Skin of body (tissue), 2 donors: ENCODE measurements around the gene SIRT7. TPM values are rescaled to one million over a fixed set of nuclear protein-coding genes. Genes with fewer than 3 reads are reported as not detected.

ENCODE experiments used
- DNase-seq: peaks from one replicate; lab custom pipeline; 2025; lab: John Stamatoyannopoulos, UW
- total RNA-seq: library from RNA; depleted of rRNA; stranded (reverse); fragments of >200 nt; gene quantifications from one replicate; pipeline ENCODE4 v1.2.3, GENCODE V29; 2014

The SIRT7 gene
- total RNA-seq, 1 donor from 2014 or later, result 12.6 TPM

DNA sequence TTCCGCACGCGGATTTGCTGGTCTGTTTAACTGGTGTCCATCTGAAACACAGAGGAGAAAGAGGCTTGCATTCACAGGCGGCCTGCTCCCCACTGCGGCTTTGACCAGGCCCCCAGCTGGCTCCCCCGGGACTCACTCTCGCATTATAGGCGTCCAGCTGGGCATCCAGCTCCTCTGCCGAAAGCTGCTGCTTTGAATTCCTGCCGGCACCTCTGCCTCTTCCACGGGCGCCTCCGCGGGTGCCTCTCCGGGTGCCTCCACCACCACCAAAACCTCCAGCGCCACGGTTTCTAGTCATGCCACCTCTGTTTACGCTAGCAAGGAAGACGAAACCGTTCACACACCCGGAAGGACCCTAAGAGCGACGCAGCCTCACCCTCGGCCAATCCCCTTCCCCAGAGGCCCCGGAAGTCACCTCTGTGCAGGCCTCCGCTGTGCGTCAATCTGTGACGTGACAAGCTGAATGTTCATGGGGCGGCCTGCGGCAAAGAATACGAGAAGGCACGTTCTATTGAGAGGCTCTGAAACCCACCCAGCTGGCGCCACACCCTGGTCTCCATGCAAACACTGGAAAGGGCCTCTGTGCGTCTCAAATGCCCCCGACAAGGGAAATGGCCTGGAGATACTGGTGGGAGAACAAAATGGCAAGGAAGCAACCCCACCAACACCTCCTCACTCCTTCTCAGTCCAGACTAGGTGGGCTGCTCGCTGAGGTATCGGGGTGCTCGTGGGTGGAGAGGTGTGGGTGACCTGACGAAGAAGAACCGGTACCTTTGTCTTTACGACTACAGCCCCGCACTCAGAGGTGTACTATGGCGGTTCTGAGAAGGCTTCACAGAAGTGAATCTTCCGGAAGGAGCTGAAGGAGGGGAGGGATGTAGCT, 29.6 kb downstream of the SIRT7 start:
- DNase-seq, result no peak

GRCh38 chr17:81885869-81886548, 32.0 kb downstream of the SIRT7 start:
- no peak for DNase-seq

DNA sequence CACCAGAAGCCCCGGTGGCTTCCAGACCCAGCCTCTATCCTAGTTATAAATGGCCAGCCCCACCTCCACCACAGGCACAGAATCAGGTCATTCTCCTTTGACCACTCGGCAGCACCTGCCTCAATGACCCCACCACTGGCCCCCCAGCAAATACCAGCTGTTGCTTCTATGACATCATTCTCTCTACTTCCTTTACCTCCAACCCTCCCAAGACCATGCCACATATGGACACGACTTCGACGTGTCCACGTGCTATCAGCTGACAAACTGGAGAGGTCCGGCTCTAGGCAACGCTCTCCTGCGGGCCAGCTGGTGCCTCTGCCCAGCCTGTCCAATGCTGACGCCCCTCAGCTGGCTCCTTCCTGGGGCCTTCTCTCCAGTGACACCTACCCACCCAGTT, 32.5 kb downstream of the SIRT7 start:
- DNase-seq, result no peak

DNA sequence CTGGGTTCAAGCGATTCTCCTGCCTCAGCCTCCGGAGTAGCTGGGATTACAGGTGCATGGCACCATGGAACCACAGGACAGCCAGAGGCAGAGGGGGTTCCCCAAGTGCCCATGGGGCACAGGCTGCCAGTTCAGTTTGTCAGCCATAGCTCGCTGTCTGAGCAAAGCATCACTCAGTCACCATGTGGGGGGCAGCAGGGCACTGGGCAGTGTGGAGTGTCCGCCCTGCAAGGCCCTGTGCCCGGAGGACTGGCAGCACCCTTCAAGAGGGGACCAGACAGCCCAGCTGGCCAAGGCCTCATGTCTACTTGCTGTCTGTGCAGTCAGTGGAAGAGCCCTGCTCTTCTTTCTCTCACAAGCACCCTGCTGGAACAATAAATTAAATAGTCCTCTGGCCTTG, 33.0 kb downstream of the SIRT7 start:
- no peak for DNase-seq

DNA sequence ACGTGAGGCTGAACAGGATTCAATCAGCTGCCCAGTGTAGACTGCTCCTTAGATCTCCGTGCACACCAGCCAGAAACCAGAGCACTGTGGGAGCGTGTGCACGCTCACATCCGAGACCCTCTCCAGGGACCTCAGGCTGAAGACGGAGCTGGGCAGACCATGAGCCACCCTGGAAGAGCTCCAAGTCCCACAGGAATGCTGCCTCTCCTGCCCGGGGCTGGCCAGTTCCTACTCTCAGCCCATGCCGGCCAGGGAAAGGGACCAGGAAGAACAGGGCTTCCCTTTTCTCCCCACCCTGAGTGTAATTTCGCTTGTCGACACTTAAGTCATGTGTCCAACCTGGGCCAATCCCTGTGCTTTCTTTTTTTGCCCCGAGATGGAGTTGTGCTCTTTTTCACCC, 33.5 kb downstream of the SIRT7 start:
- DNase-seq, result no peak

DNA sequence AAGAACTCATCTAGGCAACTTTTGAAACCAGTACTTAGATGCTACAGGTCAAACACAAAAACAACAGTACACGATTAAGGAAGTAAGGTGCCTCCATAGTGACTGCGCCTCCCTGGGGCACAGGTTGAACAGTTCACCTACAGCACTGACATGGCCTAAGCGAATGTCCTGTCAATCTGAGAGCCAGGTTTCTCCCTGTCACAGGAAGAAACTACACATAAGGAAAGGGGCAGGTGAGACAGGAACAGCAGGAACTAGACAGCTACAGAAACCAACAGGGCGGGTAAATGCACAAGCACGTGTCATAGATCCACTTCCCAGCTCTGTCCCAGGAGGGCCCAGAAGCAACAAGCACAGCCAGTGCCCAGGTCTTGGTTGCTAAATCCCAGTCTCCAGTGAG, 38.9 kb downstream of the SIRT7 start:
- no peak for DNase-seq

DNA sequence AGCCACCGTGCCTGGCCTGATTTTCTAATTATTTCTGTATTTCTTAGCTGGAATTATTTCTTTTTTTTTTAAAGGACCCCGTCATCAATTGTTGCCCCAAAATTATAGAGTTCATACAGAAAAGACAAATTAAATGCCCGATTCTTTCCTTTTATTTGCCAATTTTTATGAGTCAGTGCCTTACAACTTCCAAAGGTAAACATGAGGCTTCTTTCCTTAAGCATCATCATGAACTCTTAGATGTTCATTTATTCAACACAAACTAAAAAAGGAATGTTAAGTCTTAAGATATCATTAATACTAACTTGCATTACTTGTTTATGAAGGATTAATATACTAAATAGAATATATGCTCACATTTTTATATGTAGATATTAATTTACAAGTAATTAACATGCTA, 39.7 kb downstream of the SIRT7 start:
- no peak for DNase-seq

GRCh38 chr17:81877569-81877968, 40.4 kb downstream of the SIRT7 start:
- DNase-seq, result no peak

DNA sequence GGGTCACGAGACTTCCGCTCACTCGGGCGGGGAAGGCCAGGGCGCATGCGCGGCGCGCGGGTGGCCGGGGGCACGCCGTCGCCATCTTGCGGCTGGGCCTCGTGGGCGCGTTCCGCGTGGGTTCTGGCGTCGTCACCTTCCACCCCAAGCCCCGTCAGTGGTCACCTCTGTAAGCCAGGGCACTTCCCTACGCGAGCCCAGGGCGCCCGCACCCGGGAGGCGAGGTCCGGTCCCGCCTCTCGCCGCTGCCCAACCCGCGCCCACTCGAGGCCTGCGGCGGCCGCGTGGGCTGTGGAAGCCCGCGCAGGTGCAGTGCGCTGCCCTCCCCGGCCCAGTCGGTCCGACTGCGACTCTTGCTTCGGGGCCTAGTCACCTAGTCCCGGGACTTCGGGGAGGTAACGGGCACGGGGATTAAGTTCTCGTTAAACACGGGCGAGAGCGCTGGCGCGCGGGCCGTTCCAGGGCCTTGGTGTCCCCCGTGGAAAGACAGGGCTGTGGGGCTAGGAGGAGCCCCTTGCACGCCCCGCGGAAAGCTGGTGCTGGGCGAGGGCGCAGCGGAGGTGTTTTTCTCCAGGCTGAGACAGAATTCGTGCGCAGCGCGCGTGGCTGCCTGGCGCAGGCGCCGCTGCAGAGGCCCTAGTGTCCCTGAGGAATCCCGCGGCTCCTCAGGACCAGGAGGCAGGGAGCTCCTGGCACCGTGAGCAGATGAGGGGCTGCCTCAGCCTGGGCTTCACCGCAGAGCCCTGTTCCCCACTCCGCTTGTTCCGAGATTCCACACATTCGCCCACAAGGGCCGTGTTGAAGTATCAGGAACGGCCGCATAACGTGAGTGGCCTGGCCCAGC, 46.4 kb downstream of the SIRT7 start:
- DNase-seq, result peak; percentile 77

GRCh38 chr17:81870981-81871386, 47.0 kb downstream of the SIRT7 start, which contains the start of gene ARHGDIA:
Gene ARHGDIA (minus strand): TSS chr17:81871337. CDS start chr17:81869930, 1,407 bp downstream.
- DNase-seq, result no peak

DNA sequence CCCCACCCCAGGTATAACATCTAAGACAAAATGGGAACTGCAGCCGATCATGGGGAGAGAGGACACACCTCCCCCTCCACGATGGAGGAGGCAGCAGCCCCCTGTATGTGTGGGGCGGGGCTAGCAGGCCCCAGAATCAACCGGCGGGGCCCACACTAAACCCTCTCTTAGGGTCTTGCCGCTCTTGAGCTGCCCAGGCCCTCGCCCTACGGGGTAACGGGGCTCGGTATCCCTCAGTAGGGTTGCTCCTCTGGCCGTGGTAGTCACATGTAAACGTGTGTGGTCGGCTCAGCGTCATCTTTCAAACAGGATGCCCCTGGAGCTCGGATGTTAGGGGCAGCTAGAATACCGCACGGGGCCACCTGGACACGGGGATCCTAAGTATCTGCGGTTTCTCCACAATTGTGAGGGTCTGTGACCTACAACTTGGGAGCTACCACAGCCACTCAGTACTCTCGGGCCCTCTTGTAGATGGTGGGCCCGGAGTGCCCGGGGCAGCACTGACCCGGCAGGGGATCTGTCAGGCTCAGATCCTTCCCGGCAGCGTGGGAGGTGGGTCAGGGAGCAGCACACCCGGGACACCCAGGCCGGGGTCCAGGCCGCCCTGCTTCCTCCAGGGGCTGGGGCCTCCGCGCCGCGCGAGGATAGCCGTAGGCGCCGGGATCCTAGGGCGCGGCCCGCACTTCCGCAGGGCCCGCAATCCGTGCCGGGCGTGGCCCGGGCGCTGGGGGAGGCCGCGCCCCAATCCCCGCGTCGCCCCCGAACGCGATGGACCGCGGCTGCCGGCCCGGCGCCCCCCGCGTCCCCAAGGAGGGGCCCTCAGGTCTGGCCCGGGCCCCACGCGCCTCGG, 47.6 kb downstream of the SIRT7 start:
- no peak for DNase-seq

- no peak for DNase-seq
Observed at GRCh38 chr17:81869221-81870130, 48.5 kb downstream of the SIRT7 start.

GRCh38 chr17:81868674-81869220, 49.2 kb downstream of the SIRT7 start:
- DNase-seq, result no peak

DNA sequence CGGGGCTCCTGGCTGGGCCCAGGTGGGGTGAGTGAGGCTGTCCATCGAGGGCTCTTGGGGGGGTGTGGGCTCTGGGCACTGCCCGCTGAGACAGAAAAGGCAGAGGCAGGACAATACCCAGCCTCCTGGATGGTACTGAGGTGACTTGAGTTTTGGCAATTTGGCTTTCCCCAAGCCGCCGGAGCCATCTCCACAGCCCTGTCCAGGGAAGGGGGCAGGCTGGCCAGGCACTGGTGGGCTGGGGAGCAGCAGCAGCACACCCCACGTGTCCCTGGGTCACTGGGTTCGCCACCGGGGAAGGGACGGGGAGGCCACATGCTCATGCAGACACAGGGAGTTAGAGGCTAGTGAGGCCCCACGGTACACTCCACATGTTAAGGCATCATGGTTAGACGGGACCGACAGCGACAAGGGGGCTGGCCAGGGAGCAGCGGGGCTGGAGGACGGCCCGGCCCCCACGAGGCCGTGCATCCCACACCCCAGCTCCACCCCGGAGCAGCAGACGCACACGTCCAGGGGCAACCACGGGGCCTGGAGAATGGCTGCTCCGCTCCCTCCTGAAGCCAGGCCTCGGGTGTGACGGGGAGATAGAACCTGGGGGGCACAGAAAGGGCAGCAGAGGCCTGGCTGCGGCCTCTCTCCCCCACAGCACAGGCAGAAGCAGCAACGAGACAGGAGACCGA, 49.8 kb downstream of the SIRT7 start:
- no peak for DNase-seq

DNA sequence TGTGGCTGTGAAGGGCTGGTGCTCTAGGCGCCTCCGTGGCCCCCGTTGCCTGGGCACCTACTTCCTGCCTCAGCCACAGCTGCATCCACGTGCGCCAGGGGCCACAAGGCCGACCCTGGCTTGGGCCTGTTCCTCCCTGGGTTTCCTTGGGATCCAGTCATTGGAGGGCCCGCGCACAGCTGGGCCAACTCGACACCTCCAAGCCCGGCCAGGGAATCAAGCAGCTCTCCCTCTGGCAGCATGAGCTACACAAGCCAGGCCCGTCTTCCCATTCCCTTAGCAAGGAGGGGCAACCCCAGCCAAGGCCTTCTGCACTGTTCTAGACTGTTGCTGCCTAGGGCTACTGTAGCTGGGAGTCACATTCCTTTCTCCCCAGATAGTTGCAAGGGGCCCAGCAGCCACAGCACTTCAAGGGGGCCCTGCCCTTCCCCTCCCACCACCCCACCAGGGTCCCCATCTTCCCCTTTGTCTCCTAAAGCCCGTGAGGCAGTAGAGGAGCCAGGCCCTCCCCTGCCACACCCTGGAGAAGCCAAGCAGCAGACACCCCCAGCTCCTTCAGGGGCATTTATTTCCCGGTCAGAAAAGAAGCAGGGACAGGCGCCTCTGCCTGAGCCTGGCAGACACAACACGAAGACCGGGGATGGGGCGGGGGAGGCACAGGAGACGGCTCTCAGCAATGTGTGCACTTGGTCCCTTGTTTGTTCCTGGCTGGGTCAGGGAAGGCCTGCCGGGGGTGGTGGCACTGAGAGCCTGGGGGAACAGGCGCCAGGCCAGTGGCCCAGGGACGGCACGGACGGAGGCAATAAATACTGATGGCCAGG, 50.6 kb downstream of the SIRT7 start:
- no peak for DNase-seq

DNA sequence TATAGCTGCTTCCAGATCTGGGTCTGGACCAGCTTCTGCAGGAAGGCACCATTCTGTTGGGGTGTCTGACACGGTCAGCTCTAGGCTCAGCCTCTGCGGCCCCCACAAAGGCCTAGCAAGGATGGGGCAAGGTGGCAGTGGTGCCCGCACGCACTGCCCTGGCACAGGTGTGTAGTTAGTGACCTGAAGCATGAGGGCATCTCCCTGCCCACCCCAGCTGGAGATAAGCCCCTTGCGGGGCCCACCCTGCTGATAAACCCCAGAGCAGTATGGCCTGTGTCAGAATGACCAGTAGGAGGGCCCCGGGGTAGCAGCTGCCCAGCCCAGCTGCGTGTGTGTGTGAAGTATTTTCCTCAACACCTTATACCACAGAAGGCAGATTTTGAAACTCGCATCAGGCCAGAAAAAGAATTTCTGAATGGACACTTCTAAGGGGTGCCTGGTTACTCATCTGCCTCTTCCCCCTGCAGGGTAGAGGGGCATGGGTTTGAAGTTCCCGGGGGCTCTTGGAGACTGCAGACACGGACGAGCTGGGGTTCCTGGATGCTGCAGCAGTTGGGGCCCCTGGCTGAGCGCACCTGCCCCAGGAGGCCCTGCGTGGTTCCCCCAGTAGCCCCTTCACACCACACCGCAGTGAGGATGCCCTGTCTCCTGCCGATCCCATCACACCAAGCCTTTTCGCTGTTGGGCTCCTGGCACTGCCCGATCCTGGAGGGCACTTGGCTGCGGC, 51.4 kb downstream of the SIRT7 start:
- DNase-seq, result no peak

DNA sequence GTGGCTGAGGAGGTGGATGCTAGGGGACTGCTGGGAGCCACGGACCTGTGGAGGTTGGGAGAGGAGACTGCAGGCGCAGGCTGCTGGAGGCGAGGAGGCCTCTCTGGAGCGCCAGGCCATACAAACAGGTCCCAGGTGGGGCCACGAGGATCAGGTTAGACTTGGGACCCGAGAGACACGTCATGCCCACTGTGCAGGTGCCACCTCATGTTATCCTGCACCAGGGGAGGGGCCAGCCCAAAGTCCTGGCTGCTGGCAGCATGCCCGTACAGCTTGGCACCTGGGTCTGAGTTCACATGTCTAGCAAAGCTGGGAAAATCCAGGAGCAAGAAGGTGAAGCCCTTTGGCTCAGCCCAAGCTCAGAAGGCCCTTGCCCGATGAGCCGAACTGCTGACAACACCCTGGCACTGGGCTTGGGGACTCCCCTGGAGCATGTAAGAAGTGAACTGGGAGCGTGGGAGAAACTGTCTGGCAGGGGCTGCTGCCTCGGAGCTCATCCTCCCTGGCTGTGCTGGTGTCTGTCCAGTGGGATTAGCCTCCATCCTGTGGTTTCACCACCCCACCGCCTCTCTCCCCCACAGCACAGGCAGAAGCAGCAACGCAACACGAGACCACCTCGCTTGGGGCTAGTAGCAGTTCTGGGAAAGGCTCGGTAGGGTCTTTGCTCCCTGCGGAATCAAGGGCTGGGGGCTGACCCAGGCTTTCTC, 52.1 kb downstream of the SIRT7 start:
- DNase-seq, result no peak
